Measurements from ENCODE around the gene NRXN3. TPM values are rescaled to one million over a fixed set of nuclear protein-coding genes. Genes with fewer than 3 reads are reported as not detected.

Gene NRXN3
- total and polyA plus RNA-seq, 2 donors (not counting 1 experiment from before 2014, with no cell fraction given), result not detected

- POLR2A ChIA-PET, result no interaction called here
- CTCF ChIA-PET, result no interaction called here
- Histone ChIP-seq H3K27me3 (replicated peaks in 1 of 4; ENCODE audit: control extremely low read depth in 1 of 4, control insufficient read depth in 3 of 4, insufficient read depth in 4 of 4, low read length in 3 of 4) (no peaks in the 10 kb centered on the region), H3K9me3 (ENCODE audit: control extremely low read depth in 1 of 3, control insufficient read depth in 2 of 3, insufficient read depth in 1 of 3, low read length in 2 of 3) (no peaks in the 10 kb centered on the region), H3K79me2 (ENCODE audit: control insufficient read depth, insufficient read depth, low read length) (no peaks in the 10 kb centered on the region), H3K4me3 (ENCODE audit: control extremely low read depth in 1 of 5, extremely low read depth in 1 of 5, insufficient read depth in 1 of 5, low read depth in 2 of 5, low read length in 4 of 5) (no peak overlapping the region), H3K9ac (ENCODE audit: low read length) (no peak overlapping the region), H2AFZ (ENCODE audit: insufficient read depth, low read depth, low read length, poor library complexity, severe bottlenecking) (no peak overlapping the region), H3K27ac (ENCODE audit: low read length in 2 of 2) (no peak overlapping the region), H3K4me1 (ENCODE audit: control insufficient read depth in 2 of 2, insufficient read depth in 2 of 2, low read length in 2 of 2) (no peaks in the 10 kb centered on the region), H3K4me2 (replicated peaks; ENCODE audit: low read depth, low read length, poor library complexity, severe bottlenecking) (no peak overlapping the region), H4K20me1 (ENCODE audit: control insufficient read depth, insufficient read depth, low read length, poor library complexity, severe bottlenecking) (no peaks in the 10 kb centered on the region), H3K36me3 (replicated peaks in 1 of 2; ENCODE audit: control extremely low read depth in 1 of 2, control insufficient read depth in 1 of 2, extremely low read depth in 1 of 2, insufficient read depth in 2 of 2, low read length in 1 of 2) (no peaks in the 10 kb centered on the region)
- Mint-ChIP-seq H3K27me3 (no peaks in the 10 kb centered on the region), H3K4me3 (no peak overlapping the region), H3K9me3 (ENCODE audit: insufficient read depth) (no peaks in the 10 kb centered on the region), H3K27ac (no peak overlapping the region), H3K4me1 (no peaks in the 10 kb centered on the region)
- TF ChIP-seq EZH2 (IDR thresholded peaks at IDR 0.05; ENCODE audit: borderline replicate concordance, insufficient read depth, low read depth, low read length, poor library complexity, severe bottlenecking) (no peak), CTCF (IDR thresholded peaks at IDR 0.05) (no peak)
- ATAC-seq (ENCODE audit: low read depth) (no peak), DNase-seq (no peak)
- intact Hi-C loops (cut with micrococcal nuclease), result no loop called here
- WGBS (ENCODE audit: insufficient coverage), result 95% methylated on average over 3 of the region's 6 CpGs
Observed at GRCh38 chr14:78259831-78260230, 89.7 kb downstream of the NRXN3 start.

GRCh38 chr14:78278464-78279250 is 108.5 kb downstream of the NRXN3 start:
- ChIA-PET POLR2A (no interaction called here), CTCF (no interaction called here)
- Histone ChIP-seq H3K9ac (ENCODE audit: low read length) (no peak overlapping the region), H3K4me3 (ENCODE audit: control extremely low read depth in 1 of 5, extremely low read depth in 1 of 5, insufficient read depth in 1 of 5, low read depth in 2 of 5, low read length in 4 of 5) (no peak overlapping the region), H3K36me3 (replicated peaks in 1 of 2; ENCODE audit: control extremely low read depth in 1 of 2, control insufficient read depth in 1 of 2, extremely low read depth in 1 of 2, insufficient read depth in 2 of 2, low read length in 1 of 2) (no peaks in the 10 kb centered on the region), H3K79me2 (ENCODE audit: control insufficient read depth, insufficient read depth, low read length) (no peaks in the 10 kb centered on the region), H3K9me3 (ENCODE audit: control extremely low read depth in 1 of 3, control insufficient read depth in 2 of 3, insufficient read depth in 1 of 3, low read length in 2 of 3) (peaks cover 0 to 4% (median 0%) of the 10 kb centered on the region in 3 donors), H3K27me3 (replicated peaks in 1 of 4; ENCODE audit: control extremely low read depth in 1 of 4, control insufficient read depth in 3 of 4, insufficient read depth in 4 of 4, low read length in 3 of 4) (no peaks in the 10 kb centered on the region), H3K27ac (ENCODE audit: low read length in 2 of 2) (no peak overlapping the region), H4K20me1 (ENCODE audit: control insufficient read depth, insufficient read depth, low read length, poor library complexity, severe bottlenecking) (no peaks in the 10 kb centered on the region), H3K4me2 (replicated peaks; ENCODE audit: low read depth, low read length, poor library complexity, severe bottlenecking) (no peak overlapping the region), H2AFZ (ENCODE audit: insufficient read depth, low read depth, low read length, poor library complexity, severe bottlenecking) (no peak overlapping the region), H3K4me1 (ENCODE audit: control insufficient read depth in 2 of 2, insufficient read depth in 2 of 2, low read length in 2 of 2) (no peaks in the 10 kb centered on the region)
- Mint-ChIP-seq H3K4me3 (no peak overlapping the region), H3K27ac (no peak overlapping the region), H3K27me3 (peaks cover 10% of the 10 kb centered on the region), H3K9me3 (ENCODE audit: insufficient read depth) (peaks cover 2% of the 10 kb centered on the region), H3K4me1 (no peaks in the 10 kb centered on the region)
- no CpG with 5 or more reads among the region's 2 CpGs for WGBS (ENCODE audit: insufficient coverage)
- ATAC-seq (ENCODE audit: low read depth) (no peak), DNase-seq (no peak)
- TF ChIP-seq CTCF (IDR thresholded peaks at IDR 0.05), result no peak
- TF ChIP-seq EZH2 (IDR thresholded peaks at IDR 0.05; ENCODE audit: borderline replicate concordance, insufficient read depth, low read depth, low read length, poor library complexity, severe bottlenecking), result no peak
- intact Hi-C loops (cut with micrococcal nuclease), result no loop called here
